HG03039 (cell line): ENCODE measurements around the gene ITGAX.

Source experiments
- ATAC-seq: cut with Tn5 transposase; IDR thresholded peaks from one replicate; pipeline ENCODE4 v1.9.1; 2021; ENCODE audit warnings: mild to moderate bottlenecking, moderate library complexity; ENCODE audit not compliant: unreplicated experiment

The ITGAX gene

DNA sequence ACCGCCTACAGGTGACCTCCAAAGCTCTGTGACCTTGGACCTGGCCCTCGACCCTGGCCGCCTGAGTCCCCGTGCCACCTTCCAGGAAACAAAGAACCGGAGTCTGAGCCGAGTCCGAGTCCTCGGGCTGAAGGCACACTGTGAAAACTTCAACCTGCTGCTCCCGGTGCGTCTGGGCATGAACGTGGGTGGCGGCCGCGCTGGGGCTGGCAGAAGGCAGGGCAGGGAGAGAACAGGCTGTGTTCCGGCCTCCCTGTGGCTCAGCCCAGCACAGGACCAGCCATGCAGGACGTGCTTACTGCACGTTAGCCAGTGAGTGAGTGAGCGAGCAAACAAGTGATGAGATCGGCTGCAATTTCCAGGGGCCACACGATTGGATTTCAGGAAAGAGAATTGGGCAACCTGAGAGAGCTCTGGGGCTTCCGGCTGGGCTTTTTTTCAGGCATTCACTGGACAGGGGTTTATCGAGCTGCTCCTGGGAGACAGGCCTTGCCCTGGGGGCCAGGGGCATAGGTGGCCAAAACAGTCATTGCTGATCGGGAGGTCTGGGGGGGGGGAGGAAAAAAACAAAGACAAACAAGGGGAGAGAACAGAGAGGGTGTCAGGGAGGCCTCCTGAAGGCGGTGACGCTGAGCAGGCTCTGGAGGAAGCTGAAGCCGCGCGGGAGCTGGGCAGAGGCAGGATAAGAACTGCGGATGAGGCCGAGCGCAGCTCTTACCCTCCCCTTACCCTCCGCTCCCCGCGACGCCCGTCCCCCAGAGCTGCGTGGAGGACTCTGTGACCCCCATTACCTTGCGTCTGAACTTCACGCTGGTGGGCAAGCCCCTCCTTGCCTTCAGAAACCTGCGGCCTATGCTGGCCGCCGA is 16.9 kb downstream of the ITGAX start:
- ATAC-seq, result no peak

DNA sequence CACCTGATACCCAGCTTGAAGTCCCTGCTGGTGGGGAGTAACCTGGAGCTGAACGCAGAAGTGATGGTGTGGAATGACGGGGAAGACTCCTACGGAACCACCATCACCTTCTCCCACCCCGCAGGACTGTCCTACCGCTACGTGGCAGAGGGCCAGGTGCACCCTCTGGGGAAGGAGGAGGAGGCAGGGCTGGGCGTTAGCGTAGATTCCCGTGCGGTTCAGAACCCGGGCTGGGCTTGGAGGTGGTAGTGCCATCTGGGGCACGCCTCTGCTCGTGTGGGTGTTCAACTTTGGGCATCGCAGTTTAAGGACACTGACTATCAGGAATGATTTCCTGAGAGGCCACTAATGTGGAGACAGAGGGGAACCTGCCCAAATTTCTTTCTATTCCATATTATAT is 18.3 kb downstream of the ITGAX start:
- ATAC-seq, result no peak

DNA sequence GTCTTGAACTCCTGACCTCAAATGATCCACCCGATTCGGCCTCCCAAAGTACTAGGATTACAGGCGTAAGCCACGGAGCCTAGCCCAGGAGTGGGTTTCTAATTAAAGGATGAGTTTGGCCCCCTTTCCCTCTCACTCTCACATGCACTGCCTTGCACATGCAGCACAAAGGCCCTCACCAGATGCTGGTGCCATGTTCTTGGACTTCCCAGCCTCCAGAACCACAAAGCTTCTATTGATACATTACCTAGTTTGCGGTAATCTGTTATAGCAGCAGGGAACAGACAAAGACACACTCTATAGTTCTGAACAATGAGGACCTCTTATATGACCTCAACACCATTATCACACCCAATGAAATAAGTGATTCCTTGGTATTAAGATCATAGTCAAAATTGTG is 20.3 kb downstream of the ITGAX start:
- no peak for ATAC-seq

DNA sequence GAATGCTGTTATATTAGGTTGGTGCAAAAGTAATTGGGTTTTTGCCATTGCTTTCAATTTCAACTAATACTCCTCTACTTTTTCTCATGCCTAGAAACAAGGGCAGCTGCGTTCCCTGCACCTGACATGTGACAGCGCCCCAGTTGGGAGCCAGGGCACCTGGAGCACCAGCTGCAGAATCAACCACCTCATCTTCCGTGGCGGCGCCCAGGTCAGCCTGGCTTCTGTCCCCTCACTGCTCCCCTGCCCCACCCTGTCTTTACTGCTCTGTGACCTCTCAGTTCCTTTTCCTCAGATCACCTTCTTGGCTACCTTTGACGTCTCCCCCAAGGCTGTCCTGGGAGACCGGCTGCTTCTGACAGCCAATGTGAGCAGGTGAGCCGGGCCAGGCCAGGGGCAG is 21.7 kb downstream of the ITGAX start:
- no peak for ATAC-seq

DNA sequence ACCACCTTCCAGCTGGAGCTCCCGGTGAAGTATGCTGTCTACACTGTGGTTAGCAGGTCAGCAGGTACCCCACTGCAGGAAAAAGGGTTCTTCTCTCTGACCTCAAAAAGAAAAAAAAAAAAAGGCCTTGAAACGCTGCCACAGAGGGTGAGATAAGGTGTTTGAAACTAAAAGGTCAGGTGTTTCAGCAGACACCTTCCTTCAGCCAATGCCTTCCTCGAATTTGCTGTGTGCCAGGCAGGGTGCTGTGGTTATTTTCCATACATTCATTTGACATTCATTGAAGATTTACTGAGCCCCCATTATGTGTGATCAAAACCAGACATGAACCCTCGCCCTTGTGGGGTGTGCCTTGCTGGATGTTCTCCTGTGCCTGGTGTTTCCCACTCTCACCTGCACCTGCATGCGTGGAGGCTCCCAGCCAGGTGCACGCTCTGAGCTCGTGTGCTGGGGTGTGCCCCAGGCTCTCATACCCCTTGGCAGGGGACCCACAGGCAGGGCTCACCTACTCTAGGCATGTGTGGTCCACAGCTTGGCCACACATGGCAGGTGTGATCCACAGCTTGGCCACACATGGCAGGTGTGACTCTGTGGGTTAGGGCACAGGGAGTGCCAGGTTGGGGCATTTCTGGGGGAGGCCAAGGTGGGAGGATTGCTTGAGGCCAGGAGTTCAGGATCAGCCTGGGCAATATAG is 22.4 kb downstream of the ITGAX start:
- ATAC-seq, result no peak

DNA sequence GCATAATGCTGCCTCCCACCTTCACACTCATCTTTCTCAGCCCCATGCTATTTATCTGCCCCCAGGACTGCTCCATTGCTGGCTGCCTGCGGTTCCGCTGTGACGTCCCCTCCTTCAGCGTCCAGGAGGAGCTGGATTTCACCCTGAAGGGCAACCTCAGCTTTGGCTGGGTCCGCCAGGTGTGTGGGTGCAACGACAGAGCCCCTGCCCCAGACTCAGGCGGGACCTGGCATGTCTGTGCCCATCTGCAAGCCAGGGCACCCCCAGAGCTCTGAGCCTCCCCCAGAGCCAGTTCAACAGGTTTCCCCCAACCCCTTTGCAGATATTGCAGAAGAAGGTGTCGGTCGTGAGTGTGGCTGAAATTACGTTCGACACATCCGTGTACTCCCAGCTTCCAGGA is 25.2 kb downstream of the ITGAX start:
- no peak for ATAC-seq

DNA sequence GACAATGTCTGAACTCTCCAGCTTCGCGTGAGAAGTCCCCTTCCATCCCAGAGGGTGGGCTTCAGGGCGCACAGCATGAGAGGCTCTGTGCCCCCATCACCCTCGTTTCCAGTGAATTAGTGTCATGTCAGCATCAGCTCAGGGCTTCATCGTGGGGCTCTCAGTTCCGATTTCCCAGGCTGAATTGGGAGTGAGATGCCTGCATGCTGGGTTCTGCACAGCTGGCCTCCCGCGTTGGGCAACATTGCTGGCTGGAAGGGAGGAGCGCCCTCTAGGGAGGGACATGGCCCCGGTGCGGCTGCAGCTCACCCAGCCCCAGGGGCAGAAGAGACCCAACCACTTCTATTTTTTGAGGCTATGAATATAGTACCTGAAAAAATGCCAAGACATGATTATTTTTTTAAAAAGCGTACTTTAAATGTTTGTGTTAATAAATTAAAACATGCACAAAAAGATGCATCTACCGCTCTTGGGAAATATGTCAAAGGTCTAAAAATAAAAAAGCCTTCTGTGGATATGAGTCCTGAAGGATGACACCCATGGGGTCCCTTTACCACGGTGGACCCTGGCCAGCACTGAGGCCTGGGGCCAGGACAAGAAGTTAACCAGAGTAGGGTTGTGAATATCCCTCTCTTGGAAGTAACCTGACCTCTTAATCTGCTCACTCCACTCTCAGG is 27.6 kb downstream of the ITGAX start:
- no peak for ATAC-seq

DNA sequence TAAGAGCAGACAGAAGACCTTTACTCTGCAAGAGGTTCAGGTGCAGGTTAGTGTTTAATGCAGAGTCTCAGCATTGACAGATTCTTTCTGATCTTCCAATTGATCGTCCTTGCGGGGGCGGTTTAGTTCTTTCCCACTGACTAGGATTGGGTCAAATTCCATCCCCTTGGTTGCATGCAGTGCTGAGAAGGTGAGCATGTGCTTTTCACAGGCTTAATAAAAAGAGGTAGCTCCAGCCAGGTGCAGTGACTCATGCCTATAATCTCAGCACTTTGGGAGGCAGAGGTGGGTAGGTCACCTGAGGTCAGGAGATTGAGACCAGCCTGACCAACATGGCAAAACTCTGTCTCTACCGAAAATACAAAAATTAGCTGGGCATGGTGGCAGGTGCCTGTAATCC is 30.7 kb downstream of the ITGAX start:
- no peak for ATAC-seq

DNA sequence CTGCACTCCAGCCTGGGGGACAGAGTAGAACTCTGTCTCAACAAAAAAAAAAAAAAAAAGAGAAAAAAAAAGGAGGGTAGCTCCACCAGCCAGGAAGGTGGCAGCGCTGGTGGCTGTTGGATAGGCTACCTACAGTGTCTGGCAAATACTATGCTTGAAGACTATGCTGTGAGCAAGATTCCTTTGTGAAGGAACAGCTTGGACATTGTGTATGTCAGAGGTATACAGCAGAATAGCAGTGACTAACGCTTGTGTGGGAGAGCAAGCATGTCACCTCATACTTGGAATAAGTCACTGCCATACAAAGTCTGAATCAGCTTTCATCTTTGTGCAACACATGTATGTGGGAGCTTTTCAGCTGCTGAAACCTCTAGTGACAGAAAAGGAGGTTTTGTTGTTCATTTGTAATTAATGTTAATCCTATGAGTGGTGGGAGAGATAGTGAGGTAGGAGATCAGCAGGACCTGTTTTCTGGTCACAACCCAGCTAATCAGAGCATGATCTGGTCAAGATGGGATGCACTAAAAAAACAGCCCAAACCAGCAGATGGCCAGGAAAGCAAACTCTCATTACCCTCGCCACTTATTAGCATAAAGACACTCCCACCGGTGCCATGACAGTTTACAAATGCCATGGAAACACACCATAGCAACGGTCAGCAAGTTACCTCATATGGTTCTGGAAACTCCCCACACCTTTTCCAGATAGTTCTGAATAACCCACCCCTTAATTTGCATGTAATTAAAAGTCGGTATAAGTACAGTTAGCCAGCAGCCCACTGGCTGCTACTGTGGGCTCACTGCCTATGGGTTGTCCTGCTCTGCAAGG is 31.4 kb downstream of the ITGAX start:
- peak; percentile 54 for ATAC-seq

DNA sequence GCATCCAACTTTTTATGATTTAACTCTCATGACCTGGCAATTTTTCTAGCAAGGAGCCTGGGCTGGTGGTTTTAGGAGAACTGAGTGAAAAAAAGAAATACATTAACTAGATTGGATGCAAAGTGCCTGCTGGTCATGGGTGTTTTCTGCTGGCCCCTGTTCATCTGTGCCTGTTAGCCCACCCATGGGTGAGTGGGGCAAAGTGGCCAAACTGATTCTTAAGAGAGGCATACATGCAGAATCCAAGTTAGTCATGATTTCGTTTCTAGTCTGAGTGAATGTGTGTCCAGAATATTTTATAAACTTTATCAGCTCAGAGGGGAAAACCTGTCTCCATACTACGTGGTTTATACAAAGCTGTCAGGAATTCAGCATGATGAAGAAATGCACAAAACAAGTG is 33.6 kb downstream of the ITGAX start:
- ATAC-seq, result no peak

DNA sequence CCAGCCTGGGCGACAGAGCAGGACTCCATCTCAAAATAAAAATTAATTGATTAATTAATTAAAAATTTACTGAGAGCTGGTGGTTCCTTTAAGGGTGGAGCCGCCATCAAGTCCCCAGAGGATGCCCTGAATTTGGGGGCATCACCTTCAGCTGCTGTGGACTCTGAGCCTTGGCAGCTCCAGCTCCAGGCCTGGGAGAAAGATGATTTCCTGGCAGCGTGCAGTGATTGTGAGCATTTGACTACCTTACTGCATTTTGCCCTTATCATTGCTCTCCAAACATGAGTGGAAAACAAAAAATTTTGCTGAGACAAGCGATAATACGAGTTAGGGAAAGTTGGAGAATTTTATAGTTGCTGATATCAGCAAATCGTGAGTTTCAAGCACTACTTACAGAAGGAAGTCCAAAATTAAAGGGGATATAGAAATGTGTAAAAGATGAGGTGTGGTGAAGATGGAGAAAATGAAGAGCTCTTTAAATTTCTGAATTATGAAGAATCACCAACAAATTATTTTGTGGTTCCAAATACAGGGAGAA is 35.6 kb downstream of the ITGAX start:
- no peak for ATAC-seq

DNA sequence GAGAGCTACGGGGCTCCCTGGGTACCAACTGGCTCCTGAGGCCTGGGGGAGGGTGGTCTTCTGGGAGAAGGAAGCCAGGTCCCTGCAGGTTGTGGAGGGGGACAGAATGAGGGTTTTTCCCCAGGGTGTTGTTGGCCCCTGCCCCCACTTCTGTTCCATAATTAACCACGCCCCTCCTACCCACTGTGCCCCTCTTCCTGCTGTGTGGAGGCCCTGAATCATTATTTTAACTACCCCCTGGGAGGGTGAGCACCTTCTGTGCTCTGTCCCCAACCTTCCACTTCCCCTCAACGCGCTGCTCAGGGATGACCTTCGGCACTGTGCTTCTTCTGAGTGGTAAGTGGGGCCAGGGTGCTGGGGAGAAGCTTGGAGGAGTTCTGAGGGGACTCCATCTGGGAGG is 38.1 kb downstream of the ITGAX start, which contains the start of gene ITGAD:
Gene ITGAD, plus strand, starts transcription at position 280 of the 400 bp plus-strand sequence. Its CDS starts 26 bp downstream, at position 306.
- ATAC-seq, result no peak

DNA sequence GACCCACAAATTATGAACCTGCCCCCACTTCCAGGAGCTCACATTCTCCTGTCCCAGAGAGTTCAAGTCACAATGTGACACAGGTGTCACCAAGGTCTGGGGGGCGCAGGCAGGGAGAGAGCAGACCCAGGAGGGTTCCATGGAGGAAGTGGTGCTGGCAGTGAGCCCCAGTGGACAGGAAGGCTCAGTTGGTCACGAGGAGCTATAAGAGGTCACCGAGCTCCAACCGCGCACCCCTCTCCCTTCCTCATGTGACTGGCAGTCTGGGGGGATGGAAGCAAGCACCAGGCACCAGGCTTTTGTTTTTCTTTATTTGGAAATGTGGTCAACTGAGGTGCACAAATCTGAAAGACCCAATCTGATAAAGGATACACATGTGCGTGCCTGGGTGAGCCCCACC is 40.7 kb downstream of the ITGAX start:
- no peak for ATAC-seq

DNA sequence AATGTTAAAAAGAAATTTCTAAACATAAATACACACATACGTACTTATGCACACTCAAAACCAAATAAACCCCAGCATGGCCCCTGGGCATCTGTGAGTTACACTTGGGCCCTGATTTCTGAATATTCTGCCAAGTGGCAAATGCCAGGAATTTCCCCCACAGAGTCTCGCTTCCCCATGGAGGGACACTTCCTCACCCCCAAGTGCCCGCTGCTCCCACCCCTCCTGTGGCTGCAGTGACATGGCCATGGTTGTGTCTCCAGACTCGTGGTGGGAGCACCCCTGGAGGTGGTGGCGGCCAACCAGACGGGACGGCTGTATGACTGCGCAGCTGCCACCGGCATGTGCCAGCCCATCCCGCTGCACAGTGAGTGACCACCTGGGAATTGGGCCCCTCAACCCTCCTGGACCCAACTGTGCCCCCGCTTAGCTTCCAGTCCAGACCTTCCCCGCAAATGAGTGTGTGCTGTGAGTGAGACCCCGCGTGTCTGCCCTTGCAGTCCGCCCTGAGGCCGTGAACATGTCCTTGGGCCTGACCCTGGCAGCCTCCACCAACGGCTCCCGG is 42.2 kb downstream of the ITGAX start:
- ATAC-seq, result no peak

DNA sequence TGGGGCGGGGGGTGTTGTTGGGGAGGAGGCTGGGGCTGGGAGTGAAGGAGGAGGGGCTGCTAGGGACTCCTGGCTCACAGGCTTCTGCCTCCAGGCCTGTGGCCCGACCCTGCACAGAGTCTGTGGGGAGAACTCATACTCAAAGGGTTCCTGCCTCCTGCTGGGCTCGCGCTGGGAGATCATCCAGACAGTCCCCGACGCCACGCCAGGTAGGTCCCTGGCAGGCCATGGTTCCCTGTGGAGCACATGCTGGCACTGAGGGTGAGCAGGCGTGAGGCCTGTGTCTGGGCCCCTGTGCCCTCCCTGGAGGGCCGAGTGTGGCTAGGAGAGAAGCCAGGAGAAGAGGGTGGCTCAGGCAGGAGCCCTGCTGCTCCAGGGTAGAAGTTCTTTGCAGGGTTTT is 42.7 kb downstream of the ITGAX start:
- no peak for ATAC-seq

DNA sequence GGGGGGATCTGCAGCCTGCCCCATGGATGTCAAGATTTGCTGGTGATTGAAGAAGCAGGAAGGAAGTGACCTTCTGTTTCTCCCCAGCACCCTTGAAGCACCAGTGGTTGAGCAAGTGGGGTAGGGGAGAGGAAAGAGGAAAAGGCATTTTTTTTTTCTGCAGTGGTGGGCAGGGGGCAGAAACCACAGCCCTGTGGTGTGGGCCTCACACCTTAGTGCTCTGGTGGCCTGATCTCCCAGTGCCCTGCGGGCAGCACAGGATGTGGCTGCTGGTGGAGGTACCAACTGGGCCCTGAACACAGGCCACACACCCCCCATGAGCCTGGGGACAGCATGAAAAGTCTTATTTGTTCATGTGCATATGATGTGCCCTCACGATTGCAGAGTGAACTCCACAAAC is 45.2 kb downstream of the ITGAX start:
- ATAC-seq, result no peak

DNA sequence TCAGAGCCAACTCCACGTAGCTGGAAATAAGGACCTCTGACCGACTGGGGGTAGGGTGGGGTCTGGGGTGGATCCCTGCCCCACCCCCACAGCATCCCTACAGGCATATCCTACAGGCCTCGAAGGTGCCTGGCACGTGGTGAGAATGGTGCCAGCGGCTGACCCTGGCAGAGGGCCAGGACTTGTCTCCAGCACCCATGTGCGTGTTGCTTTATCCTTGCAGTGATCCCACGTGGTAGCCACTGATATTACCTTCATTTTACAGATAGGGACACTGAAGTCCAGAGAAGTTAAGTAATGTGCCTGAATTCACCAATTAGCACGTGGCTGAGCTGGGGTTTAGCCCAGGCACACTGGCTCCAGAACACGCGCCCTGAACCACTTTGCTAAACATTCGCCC is 46.5 kb downstream of the ITGAX start:
- no peak for ATAC-seq

DNA sequence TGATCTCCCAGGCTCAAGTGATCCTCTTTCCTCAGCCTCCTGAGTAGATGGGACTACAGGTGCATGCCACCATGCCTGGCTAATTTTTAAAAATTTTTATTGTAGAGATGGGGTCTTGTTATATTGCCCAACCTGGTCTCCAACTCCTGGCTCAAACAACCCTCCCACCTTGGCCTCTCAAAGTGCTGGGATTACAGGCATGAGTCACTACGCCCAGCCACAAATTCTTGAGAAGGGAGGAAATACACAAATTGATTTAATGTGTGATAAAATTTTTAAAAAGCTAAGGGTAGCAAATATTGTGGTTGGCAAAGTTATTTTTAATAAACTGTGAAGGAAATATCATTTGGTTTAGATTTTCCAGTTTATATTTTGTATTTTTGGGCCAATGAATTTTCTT is 47.7 kb downstream of the ITGAX start:
- ATAC-seq, result no peak

DNA sequence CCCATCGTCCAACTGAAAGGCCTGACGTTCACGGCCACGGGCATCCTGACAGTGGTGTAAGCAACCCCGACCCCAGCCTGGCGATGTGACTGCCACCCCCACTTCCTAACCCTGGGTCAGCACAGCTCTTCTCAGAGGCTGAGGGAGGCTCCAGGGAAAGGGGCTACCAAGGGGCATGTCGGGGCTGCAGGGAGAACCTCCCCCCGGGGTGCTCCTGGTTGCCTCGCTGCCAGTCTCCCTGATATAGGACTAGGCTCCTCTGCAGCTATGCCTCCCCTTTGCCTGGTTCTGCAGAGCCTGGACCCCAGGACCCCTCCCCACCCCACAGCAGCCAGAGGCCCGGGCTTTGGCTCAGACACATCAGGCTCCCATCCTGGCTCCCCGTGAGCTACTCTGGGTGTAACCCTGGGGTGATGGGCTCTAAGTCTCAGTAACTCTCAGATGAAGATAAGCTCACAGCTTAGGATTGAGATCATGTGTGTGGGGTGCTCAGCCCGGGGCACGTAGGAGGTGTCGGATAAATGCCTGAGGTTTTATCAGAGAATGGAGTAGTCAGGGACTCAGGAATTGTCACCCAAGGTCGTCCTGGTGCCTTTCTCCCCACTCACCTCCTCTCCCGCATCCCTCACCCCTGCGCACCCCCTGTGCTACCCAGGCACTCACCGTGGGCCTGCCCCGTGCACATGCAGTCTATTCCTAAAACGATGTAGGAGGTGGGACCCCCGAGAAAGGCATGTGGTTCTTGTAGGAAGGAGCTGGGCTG is 48.8 kb downstream of the ITGAX start:
- no peak for ATAC-seq
